ENCODE measurements around the gene BIRC3.
A peak's percentile ranks its signal among the peaks of the same experiment; 100 is the strongest.

BIRC3 gene

DNA sequence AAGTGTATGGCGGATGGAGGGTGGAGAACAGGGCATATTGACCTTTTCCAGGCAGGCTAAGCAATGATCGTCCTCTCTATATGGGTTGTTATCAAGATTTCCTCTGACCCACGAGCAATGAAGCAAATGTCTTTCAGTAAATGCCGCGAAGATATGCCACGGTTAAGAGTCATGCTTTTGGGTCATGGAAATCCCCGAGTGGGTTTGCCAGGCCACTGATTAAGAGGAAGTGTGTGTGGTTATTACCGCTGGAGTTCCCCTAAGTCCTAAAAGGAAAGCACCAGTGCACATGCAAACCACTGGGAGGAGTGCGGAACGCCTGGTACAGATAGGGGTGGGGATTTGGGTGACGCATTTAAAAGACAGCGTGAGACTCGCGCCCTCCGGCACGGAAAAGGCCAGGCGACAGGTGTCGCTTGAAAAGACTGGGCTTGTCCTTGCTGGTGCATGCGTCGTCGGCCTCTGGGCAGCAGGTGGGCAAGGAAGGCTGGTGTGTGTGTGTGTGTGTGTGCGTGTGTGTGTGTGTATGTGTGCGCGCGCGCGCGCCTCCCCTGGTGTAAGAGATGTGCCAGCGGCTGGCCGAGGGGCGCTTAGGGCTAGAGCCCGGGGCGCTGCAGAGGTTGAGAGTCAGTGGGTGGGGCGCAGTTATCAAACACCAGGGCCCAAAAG is at the start of gene BIRC3:
Gene BIRC3, plus strand, starts transcription at position 386 of the 669 bp plus-strand sequence. CDS start 7,026 bp downstream, outside the sequence.
- DNase-seq (ENCODE audit: low read depth) = peak; percentile 79

DNA sequence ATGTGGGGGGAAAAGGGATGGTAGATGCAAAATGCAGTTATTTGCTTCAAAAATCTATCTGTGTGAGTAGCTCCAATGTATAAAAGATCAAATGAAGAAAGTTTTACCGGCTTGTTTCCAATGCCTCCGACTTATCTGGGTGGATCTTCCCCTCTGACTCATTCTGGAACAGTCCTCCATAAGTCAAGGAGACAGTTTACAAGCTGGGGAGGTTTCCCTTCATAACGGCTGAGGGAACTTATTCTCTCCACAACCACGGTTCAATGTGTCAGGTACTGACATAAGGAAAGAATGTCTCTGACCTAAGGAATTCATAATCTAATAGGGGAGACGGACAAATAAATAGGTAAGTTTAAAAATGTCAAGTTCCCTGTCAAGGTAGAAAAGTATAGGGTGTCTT is 49.7 kb upstream of the BIRC3 start:
- no peak for DNase-seq (ENCODE audit: low read depth)

DNA sequence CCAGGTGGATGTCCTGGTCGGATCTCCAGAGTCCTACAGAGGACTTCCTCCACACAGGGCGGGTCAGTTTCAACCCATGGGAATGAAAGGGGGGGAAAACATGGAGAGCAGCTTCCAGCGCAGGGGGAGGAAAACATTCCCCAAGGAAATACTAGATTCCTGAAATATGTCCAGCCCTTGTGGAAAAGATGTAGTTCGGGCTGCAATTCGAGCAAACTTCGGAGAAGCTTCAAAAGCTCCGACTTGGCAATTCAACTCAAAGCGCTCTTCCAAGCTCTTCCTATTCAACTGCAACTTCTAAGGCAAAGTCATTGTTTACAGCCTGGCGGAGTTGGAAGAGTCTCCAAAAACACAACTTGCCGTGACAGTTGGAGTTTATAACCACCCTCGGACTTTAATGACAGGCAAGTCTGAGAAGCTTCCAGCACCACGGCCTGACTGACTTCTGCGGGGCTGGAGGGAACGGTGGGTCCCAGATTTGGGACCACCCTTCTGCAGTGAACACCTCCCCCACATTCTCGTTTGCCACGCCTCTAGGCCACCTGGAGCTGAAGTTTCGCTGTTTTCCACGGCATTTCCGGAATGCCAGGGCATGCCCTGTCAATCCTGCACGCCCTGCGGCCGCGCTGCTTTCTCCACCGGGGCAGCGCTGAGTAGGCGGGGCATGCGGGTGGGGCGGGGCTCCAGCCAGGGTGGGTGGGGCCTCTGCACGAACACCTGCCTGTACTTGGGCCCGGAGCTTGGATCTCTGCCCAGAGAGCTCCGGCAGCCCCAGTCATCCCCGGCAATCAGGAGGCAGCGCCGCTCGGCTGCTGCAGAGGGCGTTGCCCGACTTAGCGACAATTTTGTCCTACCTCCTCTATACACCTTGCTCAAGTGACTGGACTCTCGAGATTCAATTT is 49.0 kb upstream of the BIRC3 start:
- peak; percentile 7 for DNase-seq (ENCODE audit: low read depth)

DNA sequence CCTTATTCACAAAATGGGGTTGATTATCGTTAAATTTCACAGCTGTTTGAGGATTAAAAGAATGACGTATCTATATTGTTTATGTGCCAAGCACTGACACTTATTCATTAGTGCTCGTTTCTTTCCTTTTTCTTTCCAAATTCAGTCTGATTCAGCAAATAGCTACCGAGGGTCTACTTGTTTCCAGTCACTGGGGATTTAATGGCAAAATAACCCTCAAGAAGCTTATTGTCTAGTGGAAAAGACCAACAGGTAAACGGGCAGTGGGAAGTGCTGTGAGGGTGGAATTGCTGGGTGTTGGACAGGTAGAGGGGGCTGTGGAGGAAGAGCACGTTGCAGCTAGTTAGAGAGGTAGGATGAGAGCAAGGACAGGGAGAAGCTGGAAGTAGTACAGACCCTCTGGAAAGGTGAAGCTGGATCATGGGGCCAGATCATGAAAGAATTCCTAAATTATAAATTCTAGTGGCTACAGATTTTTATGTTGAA is 48.3 kb upstream of the BIRC3 start:
- DNase-seq (ENCODE audit: low read depth) = no peak

DNA sequence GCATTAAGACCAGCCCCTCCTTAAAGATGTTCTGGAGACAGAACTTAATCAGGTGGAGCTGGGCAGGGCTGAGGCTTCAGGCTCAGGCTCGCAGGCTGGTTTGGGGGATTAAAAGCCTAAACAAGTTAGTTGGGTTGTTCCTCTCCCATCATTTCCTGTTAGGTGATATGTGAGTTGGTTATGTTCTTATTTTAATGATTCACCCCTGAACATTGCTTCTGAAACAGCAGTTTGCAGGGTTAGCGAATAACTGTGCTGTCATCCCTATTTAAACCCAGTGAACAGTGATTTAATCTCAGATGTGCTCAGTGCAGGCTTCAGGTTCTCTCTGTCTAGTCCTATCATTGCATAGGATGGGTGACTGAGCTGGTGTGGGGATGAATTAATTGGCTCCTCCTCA is 47.4 kb upstream of the BIRC3 start:
- DNase-seq (ENCODE audit: low read depth) = no peak

DNA sequence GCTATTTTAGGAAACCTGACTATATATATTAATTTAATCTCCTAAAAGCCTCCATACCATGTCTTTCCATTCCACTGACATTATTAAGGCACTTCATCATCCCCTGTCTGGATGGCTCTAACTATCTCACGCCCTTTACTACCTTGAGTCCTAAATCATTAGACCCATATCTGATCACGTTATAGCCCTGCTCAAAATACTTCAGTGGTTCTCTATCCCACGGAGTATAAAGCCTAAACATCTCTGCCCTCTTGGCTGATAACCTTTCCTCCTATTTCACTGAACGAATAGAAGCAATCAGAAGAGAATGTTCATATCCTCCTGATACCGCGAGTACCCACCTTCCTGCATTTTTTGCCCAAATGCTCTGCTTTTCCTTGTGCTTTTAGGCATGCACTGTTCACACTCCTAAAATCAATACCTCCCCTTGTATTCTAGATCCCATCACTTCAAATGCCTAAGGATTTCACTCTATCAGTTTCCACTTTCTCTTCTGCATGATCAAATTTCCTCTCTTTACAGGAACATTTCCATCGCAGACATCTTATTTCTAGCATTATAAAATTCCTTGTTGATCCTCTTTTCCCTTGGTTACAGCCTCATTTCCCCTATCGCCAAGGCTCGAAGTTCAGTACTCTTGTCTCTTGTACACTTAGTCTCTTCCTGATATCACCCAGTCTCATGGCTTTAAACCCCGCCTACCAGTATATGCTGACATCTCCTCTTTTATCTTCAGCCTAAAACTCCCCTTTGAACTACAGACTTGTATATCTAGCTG is 45.0 kb upstream of the BIRC3 start:
- DNase-seq (ENCODE audit: low read depth) = no peak

DNA sequence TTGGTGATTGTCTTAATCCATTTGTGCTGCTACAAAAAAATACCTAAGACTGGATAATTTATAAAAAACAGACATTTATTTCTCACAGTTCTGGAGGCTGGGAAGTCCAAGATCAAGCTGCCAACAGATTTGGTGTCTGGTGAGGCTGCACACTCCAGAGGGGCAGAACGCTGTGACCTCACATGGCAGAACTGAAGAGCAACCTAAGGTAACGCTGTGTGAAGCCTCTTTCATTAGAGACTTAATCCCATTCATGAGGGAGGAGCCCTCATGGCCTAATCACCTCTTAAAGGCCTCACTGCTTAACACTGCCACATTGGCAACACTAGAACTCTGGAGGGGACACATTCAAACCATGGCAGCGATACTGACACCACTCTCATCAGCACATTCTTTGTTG is 42.7 kb upstream of the BIRC3 start:
- DNase-seq (ENCODE audit: low read depth) = no peak

DNA sequence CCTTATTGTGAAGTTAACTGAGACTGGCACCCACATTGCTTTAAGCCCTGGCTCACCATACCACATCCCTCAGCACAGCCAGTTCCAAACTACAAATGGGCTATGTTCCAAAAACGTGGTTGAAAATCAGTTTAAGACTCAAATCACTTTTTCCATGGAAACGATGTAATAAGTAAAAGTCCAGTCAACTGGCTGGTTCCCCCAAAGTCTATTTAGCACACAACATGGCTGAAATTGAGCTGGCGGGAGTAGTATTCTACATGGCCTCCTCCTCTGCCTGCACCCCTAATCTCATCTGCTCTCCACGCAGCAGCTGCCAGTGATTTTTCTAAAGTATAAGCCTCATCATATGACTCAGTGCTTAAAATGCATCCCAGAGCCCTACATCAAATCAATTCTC is 40.9 kb upstream of the BIRC3 start:
- no peak for DNase-seq (ENCODE audit: low read depth)

DNA sequence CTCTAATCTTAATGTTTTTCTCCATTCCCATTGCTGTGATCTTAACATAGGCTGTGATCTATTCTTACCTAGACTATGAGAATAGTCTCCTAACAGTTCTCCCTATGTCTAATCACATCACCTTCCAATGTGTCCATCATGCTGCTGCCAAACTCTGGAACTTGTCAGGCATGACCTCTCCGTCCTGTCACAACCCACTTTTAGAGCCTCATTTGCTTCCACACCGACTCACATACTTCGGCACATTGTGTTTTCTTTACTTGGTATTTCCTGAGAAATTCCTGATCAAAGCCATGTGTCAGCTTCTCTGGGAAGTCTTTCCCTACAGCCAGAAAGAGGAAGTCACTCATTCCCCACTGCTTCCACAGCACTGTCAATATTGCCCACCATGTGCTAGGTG is 40.5 kb upstream of the BIRC3 start:
- DNase-seq (ENCODE audit: low read depth) = no peak

DNA sequence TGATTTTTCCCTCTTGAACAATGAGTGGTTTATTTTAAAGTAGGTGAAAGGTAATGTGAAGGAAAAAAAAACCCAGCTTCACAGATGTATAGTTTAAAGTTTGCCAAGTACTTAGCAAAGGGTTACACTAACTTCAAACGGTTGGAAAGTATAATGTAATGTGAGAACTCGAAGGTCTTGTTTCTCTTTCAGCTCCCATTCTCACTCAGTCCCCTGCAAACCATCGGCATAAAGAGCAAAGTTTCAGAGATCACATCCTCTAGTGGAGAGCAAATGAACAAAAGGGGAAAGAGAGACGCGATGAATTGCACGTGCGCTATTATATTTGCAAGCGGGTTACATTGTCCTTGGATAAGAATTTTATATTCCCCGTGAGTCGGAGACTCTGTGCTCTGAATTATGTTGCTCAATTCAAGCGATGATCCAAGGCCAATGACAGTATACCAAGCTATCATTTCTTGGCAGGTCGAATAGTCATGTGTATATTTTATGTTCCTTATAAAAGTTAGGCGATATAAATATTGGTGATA is 37.6 kb upstream of the BIRC3 start:
- DNase-seq (ENCODE audit: low read depth) = no peak

DNA sequence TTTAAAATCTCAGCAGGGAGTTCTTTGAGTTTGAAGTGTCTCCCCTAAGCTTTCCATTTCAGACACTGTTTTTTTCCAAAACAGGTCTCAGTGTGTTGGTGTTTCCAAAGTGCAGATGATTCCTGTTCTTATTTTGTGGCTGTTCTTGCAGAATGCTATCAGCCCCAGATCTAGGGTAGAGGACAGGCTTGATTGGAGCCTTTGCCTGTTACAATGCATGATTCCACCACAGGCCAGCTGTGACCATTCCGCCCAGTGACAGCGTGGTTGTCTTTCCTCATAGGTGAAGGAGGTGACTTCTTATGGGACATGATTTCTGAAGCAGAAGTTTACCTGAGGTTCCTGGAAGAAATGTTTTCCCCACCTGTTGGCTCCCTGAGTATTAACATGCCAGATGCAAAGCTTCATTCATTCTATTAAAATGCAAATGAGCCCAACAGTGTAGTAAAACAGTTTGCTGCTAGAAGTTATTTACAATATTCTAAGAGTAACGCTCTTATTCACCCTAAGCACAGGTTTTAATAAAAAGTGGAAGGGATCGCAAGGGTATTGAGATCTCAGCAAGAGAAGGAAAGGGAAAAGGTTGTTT is 36.9 kb upstream of the BIRC3 start:
- no peak for DNase-seq (ENCODE audit: low read depth)

DNA sequence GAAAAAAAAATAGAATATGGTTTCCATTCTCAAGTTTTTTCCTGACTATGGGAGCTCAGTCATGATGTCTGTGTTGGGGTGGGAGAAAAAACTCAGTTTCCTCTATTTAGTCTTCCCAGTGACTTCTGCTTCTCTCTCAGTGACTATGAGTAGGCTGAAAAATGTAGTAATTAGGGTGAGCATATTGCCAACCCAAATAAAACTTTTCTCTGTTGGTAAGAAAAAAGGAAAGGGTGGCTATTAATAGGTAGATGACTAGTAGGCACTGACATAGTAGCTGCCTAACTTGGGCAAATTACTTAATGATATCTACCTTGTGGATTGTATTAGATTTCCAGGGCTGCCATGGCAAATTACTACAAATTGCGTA is 34.2 kb upstream of the BIRC3 start:
- no peak for DNase-seq (ENCODE audit: low read depth)

DNA sequence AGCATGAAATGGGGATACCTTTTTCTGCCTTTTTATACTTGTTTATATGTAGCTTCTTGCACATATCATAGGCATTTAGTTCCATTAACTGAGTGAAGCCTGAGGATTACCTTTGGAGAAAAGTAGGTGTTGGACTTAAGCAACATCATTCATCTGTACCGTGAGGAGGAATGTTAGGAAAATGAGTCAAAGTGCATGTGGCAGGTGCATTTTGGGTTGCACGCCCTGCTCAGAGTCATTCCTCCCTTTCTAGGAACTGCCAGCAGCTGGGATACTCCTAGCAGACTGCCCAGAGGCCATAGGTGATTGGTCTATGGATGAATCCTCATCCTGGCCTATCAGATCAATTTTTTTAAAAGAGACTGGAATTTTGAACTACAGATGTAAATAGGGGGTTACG is 33.3 kb upstream of the BIRC3 start:
- DNase-seq (ENCODE audit: low read depth) = no peak

DNA sequence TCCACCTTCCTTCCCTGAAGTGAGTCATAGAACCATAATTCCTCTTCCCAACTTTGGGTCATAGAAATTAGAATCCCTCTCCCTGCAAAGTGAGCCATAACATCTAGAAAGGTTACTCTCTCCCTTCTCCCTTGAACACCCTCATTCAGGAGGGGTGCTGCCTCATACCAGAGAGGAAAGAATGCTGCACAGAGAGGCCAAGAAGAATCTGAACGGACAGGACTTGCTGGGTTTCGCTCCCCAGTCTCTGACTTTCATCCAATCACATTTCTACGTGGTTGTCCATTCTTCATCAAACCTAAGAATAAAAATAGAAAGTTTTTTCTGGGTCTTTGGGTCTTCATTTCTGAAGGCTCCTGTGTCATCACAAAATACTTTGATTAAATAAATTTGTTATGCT is 31.0 kb upstream of the BIRC3 start:
- no peak for DNase-seq (ENCODE audit: low read depth)

DNA sequence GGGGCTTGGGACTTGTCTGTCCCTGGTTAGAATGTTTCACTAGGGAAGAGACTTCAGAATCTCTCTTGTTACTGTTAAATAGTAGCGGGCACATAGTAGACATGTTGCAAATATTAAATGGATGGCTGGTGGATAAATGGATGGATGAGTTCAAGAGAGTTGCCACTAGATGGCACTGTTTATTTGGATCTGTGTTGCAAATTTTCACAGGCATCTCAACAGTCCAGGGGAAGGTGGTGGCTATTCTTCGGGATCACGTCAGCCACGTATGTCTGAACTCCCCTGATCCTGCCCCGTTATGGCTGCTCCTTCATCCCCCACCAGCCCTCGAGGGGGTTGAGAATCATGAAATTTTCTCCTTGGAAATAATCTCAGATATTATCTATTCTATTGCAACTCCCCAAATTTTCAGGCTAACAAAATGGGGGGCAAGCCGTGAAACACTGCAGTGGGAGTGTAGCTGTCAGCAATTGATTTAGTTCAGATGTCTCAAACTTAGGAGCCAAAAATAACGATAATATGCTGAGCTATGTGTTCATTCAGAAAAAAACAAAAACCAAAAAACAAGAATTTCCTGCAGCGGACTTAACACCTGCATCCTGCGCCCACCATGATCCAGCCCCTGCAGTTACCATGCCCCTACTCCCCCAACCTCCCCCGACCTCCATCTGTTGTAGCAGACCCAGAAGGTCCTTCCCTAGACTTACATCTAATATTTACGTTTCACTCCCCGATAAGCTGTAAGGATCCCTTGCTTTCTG is 29.1 kb upstream of the BIRC3 start:
- DNase-seq (ENCODE audit: low read depth) = peak; percentile 67

DNA sequence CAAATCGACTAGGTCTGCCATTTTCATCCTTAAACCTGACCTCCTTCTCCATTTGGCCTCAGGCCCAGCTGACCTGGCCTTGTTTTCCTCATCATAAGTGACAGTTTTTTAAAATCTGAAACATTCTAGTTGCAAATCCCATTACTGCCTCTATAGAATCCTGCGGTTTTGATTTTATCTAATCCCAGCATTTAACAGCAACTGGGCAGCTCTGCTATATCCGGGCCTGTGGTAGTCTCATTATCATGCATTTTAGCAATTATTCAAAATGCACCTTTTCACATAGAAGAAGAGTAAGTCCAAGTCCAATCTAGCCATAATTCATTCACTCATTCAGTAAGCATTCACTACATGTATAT is 28.6 kb upstream of the BIRC3 start:
- DNase-seq (ENCODE audit: low read depth) = no peak

DNA sequence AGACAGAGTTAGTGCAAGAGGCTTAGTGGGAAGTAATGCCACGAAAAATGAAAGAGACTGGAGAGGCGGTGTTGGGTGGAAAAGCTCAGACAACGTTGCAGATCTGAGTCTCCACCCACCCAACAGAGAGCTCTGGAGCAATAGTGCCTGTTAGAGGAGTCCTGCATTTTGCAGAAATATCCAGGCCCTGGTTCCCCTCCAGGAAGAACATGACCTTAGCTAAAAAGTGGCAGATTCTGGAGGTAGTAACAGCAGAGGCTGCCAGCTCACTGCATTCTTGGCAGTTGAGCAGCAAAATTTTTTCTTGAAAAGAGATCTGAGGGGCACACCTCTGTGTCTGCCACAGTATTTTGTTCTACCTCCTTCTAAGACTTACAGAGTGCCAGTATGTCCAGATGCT is 27.7 kb upstream of the BIRC3 start:
- DNase-seq (ENCODE audit: low read depth) = no peak

DNA sequence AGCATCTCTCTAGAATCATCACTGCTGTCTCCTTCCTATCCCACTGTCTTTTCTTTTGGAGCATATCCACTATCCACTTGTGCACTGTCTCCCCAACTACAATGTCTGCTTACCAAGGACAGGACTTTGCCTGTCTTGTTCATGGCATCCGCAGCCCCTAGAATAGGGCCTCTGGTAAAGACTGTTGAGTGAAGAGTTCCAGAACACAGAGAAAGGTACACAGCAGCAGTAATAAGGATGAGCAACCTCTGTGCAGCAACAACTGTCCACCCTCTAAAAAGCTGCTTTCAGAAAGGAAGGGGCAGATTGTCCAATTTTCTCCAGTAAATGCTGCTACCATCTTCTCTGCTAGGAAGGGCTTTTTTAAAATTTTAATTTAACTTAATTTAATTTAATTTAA is 25.5 kb upstream of the BIRC3 start:
- no peak for DNase-seq (ENCODE audit: low read depth)

DNA sequence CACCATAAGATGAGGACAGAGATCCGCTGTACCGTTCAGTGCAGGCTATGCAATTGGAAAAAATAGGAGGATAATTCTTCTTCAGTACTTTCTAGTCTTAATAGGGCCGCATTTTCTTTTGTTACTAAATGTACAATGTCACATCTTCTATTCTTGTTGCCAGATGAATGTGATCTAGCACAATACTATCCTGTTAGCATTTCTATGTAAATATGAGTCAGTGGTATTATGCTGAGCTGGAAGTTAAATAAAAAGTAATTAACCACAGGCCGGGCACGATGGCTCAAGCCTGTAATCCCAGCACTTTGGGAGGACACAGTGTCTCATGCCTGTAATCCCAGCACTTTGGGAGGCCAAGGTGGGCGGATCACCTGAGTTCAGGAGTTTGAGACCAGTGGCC is 24.4 kb upstream of the BIRC3 start:
- no peak for DNase-seq (ENCODE audit: low read depth)

DNA sequence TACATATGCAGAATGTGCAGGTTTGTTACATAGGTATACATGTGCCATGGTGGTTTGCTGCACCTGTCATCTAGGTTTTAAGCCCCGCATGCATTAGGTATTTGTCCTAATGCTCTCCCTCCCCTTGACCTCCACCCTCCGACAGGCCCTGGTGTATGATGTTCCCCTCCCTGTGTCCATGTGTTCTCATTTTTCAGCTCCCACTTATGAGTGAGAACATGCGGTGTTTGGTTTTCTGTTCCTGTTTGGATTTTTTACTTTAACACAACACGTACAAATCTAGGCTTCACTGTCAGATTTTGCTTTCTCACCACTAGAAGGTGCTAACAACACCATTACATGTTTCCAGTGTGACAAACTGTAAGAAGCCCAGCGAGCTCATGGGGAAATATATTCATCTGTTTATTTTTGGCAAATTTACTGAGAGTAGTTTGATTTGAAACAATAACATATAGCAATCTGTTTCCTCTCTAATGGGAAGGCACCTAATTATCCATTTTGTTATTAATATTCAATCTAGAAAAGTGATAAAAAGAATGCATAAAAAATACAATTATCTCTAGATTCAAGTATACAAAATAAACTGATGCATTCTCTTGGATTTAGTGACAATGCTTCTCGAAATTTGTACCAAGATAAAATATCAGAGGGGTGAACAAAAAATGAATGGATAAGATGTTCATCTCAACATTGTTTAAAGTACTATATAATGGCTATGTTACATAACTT is 23.2 kb upstream of the BIRC3 start:
- peak; percentile 45 for DNase-seq (ENCODE audit: low read depth)

DNA sequence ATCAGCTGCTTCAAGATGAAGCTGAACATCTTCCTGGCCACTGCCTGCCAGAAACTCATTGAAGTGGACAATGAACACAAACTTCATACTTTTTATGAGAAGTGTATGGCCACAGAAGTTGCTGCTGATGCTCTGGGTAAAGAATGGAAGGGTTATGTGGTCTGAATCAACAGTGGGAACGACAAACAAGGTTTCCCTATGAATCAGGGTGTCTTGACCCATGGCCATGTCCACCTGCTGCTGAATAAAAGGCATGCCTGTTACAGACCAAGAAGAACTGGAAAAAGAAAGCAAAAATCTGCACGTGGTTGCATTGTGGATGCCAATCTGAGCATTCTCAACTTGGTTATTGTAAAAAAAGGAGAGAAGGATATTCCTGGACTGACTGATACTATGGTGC is 22.2 kb upstream of the BIRC3 start:
- no peak for DNase-seq (ENCODE audit: low read depth)

All from CMK (cell line).